Mesothelial cell of epicardium (in vitro differentiated cells): Measurements from ENCODE around the gene MATCAP1. TPM values are rescaled to one million over a fixed set of nuclear protein-coding genes. Genes with fewer than 3 reads are reported as not detected.

Experiments
- DNase-seq, 2 experiments: peaks; one replicate each; pipeline ENCODE4 v3.0.0; 2021; ENCODE audit warnings: low spot score in 2 of 2; ENCODE audit not compliant: unreplicated experiment in 2 of 2
- H3K27ac Mint-ChIP-seq: 2 replicates; pipeline ENCODE4 v1.8.0; 2021; ENCODE audit warnings: mixed read lengths
- H3K27me3 Mint-ChIP-seq: 2 replicates; pipeline ENCODE4 v1.8.0; 2021; ENCODE audit warnings: low read depth, mixed read lengths
- H3K36me3 Mint-ChIP-seq: 2 replicates; pipeline ENCODE4 v1.8.0; 2021; ENCODE audit warnings: mixed read lengths
- H3K4me1 Mint-ChIP-seq: 2 replicates; pipeline ENCODE4 v1.8.0; 2021; ENCODE audit warnings: mixed read lengths
- H3K4me3 Mint-ChIP-seq: 2 replicates; pipeline ENCODE4 v1.8.0; 2021; ENCODE audit warnings: mild to moderate bottlenecking, moderate library complexity, mixed read lengths
- H3K9me3 Mint-ChIP-seq: 2 replicates; pipeline ENCODE4 v1.8.0; 2021; ENCODE audit warnings: mixed read lengths
- total RNA-seq: library from RNA; stranded (reverse); gene quantifications from 3 replicates; pipeline ENCODE4 v1.2.1, GENCODE V29; 2021
- TF ChIP-seq, protein P1 (sequence below): fragments of 200-600 bp; sonication (generic); IDR thresholded peaks from one replicate; pipeline ENCODE4 v1.5.0; 2021; ENCODE audit warnings: antibody characterized with exemption; ENCODE audit not compliant: unreplicated experiment

The MATCAP1 gene
- total RNA-seq, 1 donor from 2014 or later = 131 TPM

DNA sequence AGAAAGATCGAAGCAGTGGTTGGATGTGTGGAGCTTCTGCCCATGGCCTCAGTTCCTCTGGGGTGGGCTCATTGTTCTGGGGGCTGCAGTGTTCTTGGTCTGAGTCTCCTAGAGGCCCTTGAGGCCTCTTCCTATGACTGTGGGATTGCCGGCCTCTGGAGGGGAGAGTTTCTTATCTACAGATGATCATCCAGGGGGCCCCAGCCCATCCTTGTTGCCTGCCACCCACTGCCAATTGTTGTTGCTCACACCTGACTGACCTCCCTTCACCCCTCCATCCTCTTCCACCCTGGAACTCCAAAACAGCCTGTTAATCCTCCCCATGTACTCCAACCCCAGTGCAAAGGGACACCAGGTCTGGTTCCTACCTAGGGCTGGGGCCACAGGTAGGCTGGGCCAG, 38.8 kb downstream of the MATCAP1 start:
- DNase-seq = no peak
- TF ChIP-seq, protein P1, sequence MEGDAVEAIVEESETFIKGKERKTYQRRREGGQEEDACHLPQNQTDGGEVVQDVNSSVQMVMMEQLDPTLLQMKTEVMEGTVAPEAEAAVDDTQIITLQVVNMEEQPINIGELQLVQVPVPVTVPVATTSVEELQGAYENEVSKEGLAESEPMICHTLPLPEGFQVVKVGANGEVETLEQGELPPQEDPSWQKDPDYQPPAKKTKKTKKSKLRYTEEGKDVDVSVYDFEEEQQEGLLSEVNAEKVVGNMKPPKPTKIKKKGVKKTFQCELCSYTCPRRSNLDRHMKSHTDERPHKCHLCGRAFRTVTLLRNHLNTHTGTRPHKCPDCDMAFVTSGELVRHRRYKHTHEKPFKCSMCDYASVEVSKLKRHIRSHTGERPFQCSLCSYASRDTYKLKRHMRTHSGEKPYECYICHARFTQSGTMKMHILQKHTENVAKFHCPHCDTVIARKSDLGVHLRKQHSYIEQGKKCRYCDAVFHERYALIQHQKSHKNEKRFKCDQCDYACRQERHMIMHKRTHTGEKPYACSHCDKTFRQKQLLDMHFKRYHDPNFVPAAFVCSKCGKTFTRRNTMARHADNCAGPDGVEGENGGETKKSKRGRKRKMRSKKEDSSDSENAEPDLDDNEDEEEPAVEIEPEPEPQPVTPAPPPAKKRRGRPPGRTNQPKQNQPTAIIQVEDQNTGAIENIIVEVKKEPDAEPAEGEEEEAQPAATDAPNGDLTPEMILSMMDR = no peak
- H3K27ac Mint-ChIP-seq = no peak overlapping the region
- H3K27me3 Mint-ChIP-seq = peaks cover 5% of the 10 kb centered on the region
- no peaks in the 10 kb centered on the region for H3K9me3 Mint-ChIP-seq
- H3K36me3 Mint-ChIP-seq = peaks cover 43% of the 10 kb centered on the region
- H3K4me3 Mint-ChIP-seq = no peak overlapping the region
- H3K4me1 Mint-ChIP-seq = no peaks in the 10 kb centered on the region

DNA sequence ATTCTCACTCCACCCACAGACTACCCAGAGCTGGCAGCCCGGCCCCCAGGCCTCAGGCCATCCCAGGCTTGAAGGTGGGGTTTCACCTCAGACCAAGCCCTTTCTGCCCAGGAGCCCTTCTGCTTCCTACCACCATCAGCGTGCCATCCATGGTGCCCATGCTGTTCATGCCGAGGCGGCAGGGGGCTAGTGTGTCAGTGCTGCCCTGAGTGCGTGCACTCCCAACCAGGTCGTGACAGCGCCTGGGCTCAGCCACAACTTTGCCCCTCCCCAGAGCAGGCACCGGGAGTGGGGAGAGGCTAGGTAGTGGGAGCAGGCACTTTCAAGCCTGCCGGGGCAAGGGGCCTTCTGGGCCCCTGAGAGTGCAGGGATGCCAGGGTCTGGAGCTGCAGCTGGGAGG, 41.4 kb downstream of the MATCAP1 start:
- TF ChIP-seq, protein P1 = no peak
- H3K4me3 Mint-ChIP-seq = no peak overlapping the region
- no peak overlapping the region for H3K27ac Mint-ChIP-seq
- no peaks in the 10 kb centered on the region for H3K4me1 Mint-ChIP-seq
- no peaks in the 10 kb centered on the region for H3K9me3 Mint-ChIP-seq
- peaks cover 40% of the 10 kb centered on the region for H3K36me3 Mint-ChIP-seq
- H3K27me3 Mint-ChIP-seq = no peaks in the 10 kb centered on the region
- no peak for DNase-seq

DNA sequence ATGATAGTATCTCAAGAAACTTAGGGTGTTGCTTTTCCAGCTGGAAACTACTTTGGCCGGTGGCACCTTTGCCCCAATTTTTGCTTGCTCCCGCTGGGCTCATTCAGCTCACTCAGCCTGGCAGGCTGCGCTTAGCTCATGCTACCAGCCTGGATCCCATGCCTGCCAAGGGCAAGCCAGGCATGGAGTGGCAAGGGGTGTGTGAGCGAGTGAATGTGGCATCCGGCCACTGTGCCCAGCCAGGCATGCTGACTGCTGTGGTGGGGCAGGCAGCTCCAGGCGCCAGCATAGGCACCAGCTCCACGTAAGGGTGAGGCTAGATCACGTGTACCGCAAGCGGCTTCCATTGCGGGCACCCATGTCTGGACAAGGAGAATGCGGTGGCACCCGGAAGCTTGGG, 42.4 kb downstream of the MATCAP1 start:
- Mint-ChIP-seq H3K27ac (no peak overlapping the region), H3K36me3 (peaks cover 40% of the 10 kb centered on the region), H3K4me1 (no peaks in the 10 kb centered on the region), H3K27me3 (no peaks in the 10 kb centered on the region), H3K4me3 (no peak overlapping the region), H3K9me3 (no peaks in the 10 kb centered on the region)
- DNase-seq = no peak
- TF ChIP-seq, protein P1 = no peak

DNA sequence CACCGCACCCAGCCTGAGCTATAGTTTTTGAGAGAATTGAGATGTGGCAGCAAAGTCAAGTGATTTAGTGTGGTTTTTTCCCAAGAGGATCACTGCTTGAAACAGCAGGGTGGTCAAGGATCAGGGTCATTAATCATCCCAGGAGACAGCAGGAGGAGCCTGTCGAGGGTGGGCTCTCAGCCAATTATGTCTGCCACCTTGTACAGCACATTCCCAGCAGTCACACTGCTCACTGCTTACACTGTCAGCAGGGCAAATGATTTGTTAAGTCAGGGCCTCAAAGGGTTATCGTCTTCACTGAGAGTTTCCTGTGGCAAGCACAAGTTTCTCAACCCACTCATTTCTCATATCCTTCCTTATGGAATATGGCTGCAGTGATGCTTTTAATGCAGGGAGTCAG, 46.2 kb downstream of the MATCAP1 start:
- Mint-ChIP-seq H3K4me1 (no peaks in the 10 kb centered on the region), H3K27ac (no peak overlapping the region), H3K36me3 (peaks cover 38% of the 10 kb centered on the region), H3K27me3 (no peaks in the 10 kb centered on the region), H3K4me3 (no peak overlapping the region), H3K9me3 (no peaks in the 10 kb centered on the region)
- TF ChIP-seq, protein P1 = no peak
- DNase-seq = no peak

DNA sequence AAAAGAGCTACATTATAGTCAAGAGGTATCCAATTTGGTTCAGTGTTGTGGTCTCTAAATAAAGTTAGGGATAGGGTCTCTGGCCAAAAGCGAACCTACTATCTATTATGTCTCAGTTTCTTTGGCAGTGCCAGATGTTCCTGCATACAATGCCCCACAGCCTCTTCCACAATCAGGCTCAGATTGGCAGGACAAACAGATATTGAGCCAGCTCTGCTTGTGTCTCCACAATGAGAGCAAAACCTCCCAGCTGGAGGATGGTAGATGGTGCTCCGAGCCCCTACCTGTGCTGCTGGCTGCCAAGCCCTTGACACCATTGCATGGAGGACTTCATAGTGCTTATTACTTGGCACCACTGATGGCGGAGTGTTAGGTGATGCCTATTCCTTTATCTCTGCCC, 54.3 kb downstream of the MATCAP1 start:
- Mint-ChIP-seq H3K9me3 (no peaks in the 10 kb centered on the region), H3K4me3 (no peak overlapping the region), H3K27me3 (no peaks in the 10 kb centered on the region), H3K27ac (no peak overlapping the region), H3K4me1 (no peaks in the 10 kb centered on the region), H3K36me3 (peaks cover 28% of the 10 kb centered on the region)
- TF ChIP-seq, protein P1 = no peak
- no peak for DNase-seq

DNA sequence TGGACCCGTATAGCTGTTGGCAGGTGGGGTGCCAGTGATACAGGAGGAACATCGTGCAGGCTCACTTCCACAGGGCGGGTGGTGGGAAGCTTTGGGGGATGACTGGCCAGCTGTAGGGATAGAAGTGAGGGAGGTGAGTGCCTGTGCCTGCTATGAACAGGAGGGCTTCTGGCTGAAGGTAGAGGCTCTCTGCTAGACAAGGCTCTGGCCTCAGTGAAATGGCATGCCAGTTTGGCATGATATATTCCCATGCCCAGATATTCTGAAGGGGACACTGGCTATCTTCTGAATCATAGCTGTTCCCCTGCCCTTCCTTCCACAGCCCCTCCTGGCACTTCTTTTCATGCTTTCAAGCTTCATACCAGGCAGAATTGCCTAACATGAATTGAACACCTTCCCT, 54.9 kb downstream of the MATCAP1 start:
- Mint-ChIP-seq H3K4me3 (no peak overlapping the region), H3K36me3 (peaks cover 25% of the 10 kb centered on the region), H3K27ac (no peak overlapping the region), H3K9me3 (no peaks in the 10 kb centered on the region), H3K27me3 (no peaks in the 10 kb centered on the region), H3K4me1 (no peaks in the 10 kb centered on the region)
- DNase-seq = no peak
- TF ChIP-seq, protein P1 = no peak
